Renal cortical epithelial cell (primary cell): ENCODE measurements around the gene VWA8. TPM values are rescaled to one million over a fixed set of nuclear protein-coding genes. Genes with fewer than 3 reads are reported as not detected.
"Not testable (repeated sequence)": the region's sequence is repeated elsewhere in the genome, so short reads cannot be mapped to it uniquely, and the experiment has no call there.

Source experiments
- DNase-seq: peaks from one replicate; pipeline ENCODE4 v3.0.0-alpha.2; 2011; ENCODE audit warnings: low read depth
- total RNA-seq: library from RNA; depleted of rRNA; stranded (reverse); fragments of >200 nt; gene quantifications from 2 replicates; pipeline ENCODE4 v1.2.3, GENCODE V29; 2014

The VWA8 gene
- total RNA-seq, 1 donor from 2014 or later = 45.4 TPM

GRCh38 chr13:41922894-41923293, 38.0 kb downstream of the VWA8 start:
- not testable (repeated sequence) for DNase-seq

DNA sequence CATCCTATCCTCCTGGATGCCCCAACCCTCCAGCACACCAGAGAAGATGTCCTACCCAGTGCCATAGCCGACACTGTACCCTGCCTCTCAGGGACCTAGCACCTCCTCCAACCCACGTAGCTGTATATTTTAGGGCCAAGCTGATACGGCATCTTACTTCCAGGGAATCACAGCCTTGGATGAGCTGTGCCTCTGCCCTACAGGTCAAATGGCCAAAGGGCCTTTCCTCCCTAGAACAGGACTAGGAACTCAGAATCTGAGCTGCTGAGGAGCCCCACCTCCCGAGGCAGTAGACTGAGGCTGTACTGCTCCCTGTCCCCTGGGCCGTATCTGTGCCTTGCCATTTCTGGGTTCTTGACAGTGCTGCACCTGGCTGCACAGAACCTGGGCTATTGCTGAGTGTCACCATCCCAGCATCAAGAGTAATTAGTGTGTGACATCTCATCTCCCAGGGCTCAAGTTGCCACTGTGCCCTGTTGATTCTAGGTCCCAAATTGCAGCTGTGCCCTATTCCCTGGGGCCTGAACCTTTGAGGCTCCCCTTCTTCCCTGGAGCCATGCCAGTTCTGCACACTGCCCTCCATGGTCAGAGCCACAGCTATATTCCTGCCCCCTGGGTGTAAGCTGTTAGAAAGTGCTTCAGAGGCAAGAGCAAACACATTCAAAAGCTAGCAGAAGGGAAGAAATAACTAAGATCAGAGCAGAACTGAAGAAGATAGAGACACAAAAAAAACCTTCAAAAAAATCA, 41.0 kb downstream of the VWA8 start:
- no peak for DNase-seq

DNA sequence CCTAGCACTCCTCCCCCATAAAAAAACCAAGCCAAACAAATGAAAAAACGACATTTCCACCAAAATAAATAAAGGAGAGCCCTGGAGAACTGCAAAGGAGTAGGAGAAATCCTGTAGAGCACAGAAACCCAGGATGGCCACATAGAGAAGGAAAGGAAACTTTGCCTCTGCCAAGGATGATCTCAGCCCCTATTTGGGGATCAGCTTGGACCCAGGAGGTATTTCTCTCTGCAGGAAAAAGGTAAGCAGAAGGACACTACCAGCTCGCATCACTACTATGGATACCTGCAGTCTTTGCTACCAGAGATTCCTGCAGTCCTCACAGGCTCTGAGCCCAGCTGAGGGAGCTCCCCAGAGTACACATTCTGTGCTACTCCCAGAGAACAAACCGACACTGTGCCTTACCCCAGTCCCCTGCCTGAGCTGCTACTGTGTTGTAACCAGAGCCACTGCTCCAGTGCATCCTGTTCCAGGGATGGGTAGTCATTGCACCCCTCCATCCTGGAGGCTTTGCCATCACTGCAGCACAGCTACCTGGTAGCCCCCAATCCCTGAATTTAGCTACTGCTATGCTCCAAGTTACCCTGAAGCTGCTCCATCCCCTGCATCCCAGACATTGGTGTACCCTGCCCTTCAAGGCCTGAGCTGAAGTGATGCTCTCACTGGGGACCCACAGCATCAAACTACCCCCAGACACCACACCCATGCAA, 41.7 kb downstream of the VWA8 start:
- DNase-seq = no peak

DNA sequence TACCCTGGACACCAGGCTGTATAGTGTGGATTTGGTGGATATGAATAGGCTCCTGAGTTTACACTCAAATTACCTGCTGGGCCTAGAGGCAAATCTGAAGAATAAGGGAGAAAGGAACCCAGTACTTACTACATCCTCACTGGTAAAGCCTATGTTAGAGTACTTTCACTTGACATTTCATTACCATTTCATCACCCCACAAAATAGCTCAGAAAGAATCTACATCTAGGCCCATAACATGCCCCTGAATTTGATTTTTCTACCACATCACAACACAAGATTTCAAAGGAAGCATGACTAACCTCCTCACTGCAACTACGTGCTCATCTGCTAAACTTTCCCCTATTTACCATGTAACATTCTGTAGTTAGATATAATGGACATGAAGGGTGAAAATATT, 43.3 kb downstream of the VWA8 start:
- peak; percentile 27 for DNase-seq

GRCh38 chr13:41916173-41916954, 44.5 kb downstream of the VWA8 start:
- peak; percentile 69 for DNase-seq

DNA sequence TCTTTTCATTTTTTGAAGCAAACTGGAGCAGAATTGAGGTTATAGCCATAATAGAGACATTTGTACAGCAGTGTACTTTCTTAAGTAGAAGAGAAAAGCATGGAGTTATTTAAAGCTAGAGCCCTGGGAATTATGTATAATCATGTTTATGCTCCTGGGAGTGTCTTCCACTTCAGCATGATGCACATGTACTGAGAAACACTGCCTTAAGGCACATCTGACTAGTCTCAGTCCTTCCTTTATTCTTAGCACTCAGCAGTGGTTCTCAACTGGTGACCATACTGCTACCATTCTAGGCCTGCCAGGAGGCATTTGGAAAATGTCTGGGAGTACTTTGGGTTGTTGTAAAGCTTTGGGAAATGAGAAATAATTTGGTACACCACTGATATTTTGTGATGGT, 45.8 kb downstream of the VWA8 start:
- DNase-seq = no peak

DNA sequence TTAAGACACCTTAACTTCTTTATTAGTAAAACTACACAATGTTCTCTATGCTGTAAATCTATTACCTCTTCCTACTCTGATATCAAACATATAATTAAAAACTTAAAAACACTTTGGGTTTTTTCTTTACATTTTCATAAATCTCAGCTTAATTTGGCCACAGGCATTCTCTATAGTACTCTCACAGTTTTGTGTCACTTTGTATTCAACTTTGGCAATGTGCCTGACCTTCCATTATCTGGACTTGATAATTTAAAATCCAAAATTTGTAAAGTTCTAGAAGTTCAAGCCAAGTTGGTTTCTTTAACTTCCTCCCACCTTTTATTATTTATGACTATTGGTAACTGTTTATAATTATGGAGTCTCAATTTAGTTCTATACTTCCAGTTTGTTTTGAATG, 46.4 kb downstream of the VWA8 start:
- DNase-seq = no peak

DNA sequence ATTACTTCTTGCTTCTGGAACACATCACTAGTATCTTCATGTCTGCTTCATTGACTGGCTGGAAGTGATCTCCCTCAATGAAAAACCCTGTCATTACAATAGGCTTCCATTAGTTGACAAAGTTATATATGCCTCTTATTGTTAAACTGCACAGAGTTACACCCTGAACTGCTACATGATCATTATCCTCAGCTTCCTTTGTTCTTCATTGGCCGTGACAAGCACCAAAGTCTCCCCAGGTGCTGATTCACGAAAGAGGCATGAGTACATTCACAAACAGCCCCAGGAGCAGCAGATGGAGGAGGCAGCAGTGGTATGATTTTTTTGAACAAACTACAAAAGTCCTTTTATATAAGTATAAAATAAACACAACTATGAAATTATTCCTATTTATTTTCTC, 51.4 kb downstream of the VWA8 start:
- peak; percentile 30 for DNase-seq

GRCh38 chr13:41905600-41906254, 55.2 kb downstream of the VWA8 start:
- peak; percentile 80 for DNase-seq

DNA sequence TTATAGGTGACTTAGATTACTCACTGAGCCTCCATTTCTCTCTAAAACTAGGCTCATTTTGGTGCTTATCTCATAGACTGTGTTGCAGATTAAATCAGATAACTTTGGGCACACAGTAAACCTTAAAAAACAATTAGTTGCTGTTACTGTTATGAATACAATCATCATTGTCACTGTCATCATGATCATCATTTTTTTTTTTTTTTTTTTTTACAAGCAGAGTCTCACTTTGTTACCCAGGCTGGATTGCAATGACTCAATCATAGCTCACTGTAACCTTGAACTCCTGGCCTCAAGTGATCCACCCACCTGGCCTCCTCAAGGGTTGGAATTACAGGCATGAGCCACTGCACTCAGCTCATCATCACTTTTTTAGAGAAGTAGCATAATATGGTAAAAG, 60.0 kb downstream of the VWA8 start:
- no peak for DNase-seq

DNA sequence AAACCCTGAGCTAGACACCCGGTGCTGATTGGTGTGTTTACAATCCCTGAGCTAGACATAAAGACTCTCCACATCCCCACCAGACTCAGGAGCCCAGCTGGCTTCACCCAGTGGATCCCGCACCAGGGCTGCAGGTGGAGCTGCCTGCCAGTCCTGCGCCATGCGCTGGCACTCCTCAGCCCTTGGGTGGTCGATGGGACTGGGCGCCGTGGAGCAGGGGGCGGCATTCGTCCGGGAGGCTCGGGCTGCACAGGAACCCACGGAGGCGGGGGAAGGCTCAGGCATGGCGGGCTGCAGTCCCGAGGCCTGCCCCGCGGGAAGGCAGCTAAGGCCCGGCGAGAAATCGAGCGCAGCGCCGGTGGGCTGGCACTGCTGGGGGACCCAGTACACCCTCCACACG, 62.5 kb downstream of the VWA8 start:
- DNase-seq = not testable (repeated sequence)

GRCh38 chr13:41897126-41897525, 63.8 kb downstream of the VWA8 start:
- DNase-seq = no peak

- DNase-seq = no peak
Observed at GRCh38 chr13:41895478-41895877, 65.4 kb downstream of the VWA8 start.

GRCh38 chr13:41891119-41891518, 69.8 kb downstream of the VWA8 start:
- DNase-seq = no peak

GRCh38 chr13:41883147-41883546, 77.8 kb downstream of the VWA8 start:
- no peak for DNase-seq

- DNase-seq = not testable (repeated sequence)
Observed at GRCh38 chr13:41881890-41882289, 79.0 kb downstream of the VWA8 start.

DNA sequence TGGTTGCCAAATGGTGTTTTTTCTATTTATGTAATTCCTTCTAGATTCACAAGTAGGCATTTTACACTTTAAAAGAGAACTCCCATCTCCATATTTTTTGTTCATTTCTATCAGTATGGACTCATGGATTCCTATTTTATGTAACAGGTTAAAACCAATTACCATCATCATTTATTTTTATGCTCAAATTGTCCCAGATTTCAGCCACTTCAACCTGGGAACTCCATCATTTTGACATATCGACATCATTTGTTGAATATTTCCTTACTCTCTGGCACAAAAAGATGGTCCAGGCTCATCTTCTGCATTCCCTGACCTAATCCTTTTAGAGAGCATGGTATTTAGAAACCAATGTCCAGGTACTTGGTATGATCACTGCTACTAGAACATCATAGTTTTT, 79.9 kb downstream of the VWA8 start:
- DNase-seq = no peak

DNA sequence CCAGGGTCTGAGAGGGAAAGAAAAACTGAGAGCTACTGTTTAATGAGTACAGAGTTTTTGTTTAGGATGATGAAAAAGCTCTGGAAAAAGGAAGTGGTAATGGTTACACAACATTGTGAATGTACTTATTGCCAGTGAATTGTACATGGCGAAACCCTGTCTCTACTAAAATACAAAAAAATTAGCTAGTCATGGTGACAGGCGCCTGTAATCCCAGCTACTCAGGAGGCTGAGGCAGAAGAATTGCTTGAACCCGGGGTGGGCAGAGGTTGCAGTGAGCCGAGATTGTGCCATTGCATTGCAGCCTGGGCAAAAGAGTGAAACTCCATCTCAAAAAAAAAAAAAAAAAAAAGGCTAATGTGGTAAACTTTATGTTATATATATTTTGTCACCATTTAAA, 96.3 kb downstream of the VWA8 start:
- DNase-seq = peak; percentile 3

- not testable (repeated sequence) for DNase-seq
Observed at GRCh38 chr13:41862659-41863058, 98.2 kb downstream of the VWA8 start.

- DNase-seq = no peak
Observed at GRCh38 chr13:41859565-41859964, 101.3 kb downstream of the VWA8 start.

DNA sequence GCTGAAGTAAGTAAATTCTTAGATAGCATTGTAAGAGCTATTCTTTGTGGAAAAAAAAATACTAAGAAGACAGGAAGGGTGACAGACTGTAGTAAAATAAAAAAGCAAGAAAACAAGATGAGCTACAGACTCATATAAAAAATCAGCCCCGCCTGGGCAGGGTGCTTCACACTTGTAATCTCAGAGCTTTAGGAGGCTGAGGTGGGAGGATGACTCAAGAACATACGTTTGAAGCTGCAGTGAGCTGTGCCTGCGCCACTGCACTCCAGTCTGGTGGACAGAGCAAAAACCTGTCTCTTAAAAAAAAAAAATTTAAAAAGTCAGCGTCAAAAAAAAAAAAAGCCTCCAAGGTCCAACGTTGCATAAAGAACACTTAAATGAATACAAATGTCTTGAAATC, 102.1 kb downstream of the VWA8 start:
- DNase-seq = no peak

DNA sequence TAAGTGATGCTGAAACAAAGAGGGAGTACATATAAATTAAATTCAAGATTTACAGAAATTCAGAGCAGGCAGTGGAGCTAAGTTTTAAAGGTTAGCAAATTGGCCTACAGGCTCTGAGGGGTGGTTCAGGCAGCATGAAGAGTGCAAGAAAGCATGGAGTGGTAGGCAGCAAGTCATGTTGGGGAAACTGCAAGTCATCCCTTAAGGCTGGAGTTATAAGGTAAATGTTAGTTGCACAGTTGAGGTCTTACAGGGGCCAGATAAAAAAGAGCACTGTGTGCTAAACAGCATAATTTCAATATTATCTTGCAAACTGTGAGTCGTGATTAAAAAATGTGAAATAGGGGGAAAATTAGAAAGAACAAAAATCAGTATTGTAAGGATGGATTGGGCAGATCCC, 106.2 kb downstream of the VWA8 start:
- no peak for DNase-seq
